Fibroblast of mammary gland (primary cell): ENCODE results near the gene TPSG1.
A peak's percentile ranks its signal among the peaks of the same experiment; 100 is the strongest.
"Not testable (repeated sequence)": the region's sequence is repeated elsewhere in the genome, so short reads cannot be mapped to it uniquely, and the experiment has no call there.

Experiments used
- DNase-seq: peaks from one replicate; pipeline ENCODE4 v3.0.0-alpha.2; 2010; ENCODE audit warnings: low read depth
- H3K4me3 ChIP-seq: 2 replicates; pipeline ENCODE4 v1.5.1; 2011; ENCODE audit warnings: low read depth, mild to moderate bottlenecking, low read length, moderate library complexity; ENCODE audit not compliant: control insufficient read depth
- TF ChIP-seq, protein P1 (sequence below): conservative IDR thresholded peaks from 2 replicates; pipeline ENCODE4 v1.5.1; 2011; ENCODE audit warnings: low read depth, low read length, inconsistent platforms; ENCODE audit not compliant: control insufficient read depth, insufficient read depth

TPSG1 gene

DNA sequence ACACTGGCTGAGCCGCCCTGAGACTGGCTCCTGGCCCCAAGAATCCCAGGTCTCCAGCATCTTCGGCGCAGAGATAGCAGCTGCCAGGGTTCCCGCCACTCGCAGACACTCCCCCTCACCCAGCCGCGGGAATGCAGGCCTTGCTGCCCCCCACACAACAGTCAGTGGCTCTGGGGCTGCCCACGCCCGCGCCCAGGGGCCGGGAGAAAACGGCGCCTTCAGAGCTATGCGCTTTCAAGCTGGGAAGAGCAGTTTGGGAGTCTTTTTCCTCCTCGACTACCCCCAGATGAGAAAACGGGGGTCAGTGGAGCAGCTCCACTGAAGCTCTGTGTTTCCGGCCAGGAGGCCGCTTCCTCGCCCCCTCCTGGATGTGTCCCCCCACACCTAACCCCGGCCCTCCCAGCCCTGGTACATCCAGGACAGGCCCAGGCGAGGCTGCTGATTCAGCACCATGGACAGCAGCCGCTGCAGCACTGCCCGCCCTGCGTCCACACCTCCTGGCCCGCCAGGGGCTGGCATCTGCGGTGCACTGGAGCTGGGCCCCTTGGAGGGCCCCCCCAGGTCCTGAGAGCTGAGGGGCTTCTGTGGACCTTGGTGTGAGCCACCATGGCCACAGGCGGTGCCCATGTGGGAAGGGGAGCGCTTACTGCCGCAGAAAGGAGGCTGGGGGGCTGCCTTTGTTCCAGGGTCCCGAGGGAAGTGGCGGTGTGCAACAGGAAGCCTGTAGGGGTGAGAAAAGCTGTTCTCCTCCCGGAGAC lies 36.5 kb downstream of the TPSG1 start:
- H3K4me3 ChIP-seq: no peak overlapping the region
- TF ChIP-seq, protein P1, sequence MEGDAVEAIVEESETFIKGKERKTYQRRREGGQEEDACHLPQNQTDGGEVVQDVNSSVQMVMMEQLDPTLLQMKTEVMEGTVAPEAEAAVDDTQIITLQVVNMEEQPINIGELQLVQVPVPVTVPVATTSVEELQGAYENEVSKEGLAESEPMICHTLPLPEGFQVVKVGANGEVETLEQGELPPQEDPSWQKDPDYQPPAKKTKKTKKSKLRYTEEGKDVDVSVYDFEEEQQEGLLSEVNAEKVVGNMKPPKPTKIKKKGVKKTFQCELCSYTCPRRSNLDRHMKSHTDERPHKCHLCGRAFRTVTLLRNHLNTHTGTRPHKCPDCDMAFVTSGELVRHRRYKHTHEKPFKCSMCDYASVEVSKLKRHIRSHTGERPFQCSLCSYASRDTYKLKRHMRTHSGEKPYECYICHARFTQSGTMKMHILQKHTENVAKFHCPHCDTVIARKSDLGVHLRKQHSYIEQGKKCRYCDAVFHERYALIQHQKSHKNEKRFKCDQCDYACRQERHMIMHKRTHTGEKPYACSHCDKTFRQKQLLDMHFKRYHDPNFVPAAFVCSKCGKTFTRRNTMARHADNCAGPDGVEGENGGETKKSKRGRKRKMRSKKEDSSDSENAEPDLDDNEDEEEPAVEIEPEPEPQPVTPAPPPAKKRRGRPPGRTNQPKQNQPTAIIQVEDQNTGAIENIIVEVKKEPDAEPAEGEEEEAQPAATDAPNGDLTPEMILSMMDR: no peak
- peak; percentile 18 for DNase-seq

DNA sequence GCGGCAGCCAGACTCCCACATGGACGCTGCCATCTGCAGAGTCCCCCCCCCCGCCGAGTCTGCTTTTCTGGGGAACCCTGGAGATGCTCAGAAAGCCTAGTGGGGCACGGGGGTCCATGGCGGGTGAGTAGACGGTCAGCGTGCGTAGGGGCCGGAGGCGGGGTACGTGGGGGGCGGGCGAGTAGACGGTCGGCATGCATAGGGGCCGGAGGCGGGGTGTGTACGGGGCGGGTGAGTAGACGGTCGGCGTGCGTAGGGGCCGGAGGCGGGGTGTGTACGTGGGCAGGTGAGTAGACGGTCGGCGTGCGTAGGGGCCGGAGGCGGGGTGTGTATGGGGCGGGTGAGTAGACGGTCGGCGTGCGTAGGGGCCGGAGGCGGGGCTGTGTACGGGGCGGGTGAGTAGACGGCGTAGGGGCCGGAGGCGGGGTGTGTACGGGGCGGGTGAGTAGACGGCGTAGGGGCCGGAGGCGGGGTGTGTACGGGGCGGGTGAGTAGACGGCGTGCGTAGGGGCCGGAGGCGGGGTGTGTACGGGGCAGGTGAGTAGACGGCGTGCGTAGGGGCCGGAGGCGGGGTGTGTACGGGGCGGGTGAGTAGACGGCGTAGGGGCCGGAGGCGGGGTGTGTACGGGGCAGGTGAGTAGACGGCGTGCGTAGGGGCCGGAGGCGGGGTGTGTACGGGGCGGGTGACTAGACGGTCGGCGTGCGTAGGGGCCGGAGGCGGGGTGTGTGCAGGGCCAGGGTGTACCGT lies 39.4 kb downstream of the TPSG1 start:
- DNase-seq, H3K4me3 ChIP-seq: not testable (repeated sequence)

DNA sequence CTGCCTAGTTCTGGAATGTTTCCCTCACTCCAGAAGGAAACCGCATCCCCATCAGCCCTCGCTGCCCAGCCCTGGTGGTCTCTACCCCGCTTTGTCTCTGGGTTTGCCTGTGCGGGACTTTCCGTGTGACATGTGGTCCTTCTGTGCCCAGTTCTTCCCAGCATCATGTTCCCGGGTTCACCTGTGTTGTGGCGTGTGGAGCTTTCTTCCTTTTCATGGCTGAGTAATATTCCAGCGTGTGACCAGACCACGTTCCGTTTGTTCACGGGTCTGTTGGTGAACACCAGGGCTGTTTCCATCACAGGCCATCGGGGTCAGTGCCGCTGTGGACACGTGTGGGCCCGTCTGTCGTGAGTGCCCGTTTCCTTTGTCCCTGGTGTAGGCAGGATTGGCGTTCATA lies 40.1 kb downstream of the TPSG1 start:
- no peak for DNase-seq
- TF ChIP-seq, protein P1: no peak
- no peak overlapping the region for H3K4me3 ChIP-seq

DNA sequence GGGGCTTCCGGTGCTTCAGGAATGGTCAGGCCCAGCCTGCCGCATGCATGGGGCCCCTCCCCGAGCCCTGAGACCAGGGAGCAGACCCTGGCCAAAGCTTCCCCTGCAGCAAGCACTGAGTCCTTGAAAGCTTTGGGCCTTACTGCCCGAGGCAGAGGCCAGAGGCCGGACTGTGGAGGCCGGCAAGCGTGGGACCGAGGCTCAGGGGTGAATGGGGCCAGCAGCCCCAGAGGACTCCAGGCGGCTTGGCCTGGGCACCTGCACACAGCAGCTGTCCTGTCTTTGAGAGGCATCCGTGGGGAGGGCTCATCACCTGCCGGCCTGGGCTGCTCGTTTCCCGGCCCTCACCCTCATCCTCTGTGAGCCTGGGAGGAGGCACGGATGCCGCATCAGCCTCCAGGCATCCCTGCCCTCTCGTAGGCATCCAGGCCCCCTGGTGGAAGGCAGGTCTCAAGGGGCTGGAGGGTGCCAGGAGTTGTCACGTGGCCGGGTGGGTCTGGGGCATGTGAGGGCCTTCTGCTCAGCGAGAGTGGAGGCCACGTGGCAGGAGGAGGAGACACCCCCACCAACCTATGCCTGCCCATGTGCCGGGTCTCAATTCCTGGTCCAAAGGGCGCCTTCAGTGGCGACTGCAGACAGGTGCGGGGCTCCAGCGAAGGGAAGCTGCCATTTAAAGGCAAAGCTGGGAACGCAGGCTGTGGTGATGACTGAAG lies 40.8 kb downstream of the TPSG1 start:
- DNase-seq: no peak
- TF ChIP-seq, protein P1: no peak

DNA sequence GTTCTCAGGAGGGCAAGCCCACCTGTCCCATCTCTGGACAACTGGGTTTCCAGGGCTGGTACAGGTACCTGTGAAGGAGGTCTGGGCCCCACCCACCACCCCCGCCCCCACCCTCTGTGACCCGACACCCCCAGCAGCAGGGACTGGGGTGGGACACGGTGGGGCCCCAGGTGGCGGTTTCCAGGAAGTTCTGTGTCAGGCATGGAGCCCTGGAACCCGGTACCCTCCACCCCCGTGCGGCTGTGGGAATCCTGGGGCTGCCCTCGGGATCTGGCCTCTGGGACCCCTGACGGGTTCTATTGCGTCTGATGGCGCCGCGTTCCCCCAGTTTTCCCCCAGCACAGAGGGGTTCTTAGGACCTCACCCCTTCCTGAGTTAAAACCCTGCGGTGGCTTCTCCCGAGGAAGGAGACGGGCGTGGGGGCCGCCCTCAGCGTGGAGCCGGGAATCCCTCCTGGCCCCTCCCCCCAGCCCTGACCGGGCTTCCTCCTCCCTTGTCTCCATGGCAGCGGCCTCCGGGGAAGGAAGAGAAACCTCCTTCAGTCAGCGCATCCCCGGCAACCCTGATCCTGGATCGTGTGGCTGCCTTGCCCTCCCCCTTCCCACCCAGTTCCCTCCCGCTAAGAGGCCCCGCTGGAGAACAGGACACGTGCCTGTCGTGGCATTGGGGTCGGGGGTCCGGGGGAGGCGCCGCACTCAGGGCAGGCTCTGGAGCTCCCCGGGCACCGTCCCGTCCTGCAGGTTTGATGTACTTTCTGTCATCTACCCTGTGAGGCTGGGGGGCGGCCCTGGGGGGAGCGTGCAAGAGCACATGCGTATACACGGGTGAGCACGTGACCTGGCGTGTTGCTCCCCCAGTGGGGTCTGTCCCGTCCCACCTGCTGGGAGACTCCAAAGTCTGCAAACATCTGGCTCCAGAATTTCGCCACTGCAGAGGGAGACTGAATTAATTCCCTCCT lies 41.8 kb downstream of the TPSG1 start:
- DNase-seq: peak; percentile 22
- TF ChIP-seq, protein P1: no peak
- H3K4me3 ChIP-seq: no peak overlapping the region

More for the DNA sequence above, 40.8 kb downstream of the TPSG1 start:
- no peak overlapping the region for H3K4me3 ChIP-seq

DNA sequence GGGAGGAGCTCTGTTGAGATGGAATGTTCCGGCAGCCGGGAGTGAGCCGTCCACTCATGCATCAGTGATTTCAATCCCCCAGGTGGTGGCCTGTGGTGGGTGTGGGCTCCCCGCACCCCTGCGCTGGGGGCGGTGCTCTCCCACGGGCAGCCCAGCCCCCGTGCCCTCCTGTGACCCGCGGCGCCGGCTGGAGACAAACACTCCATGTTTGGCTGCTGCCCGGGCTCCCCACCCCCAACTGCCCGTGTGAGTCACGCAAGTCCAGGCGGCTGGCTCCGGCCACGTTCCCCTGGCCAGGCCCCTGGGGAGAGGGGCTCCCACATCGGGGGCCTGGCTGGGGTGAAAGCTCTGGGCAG lies 42.8 kb downstream of the TPSG1 start:
- TF ChIP-seq, protein P1: no peak
- H3K4me3 ChIP-seq: no peak overlapping the region
- DNase-seq: peak; percentile 51
